Left lung (tissue), 10 donors: Measurements from ENCODE around the gene CACTIN. TPM values are rescaled to one million over a fixed set of nuclear protein-coding genes. Genes with fewer than 3 reads are reported as not detected.
A peak's percentile ranks its signal among the peaks of the same experiment; 100 is the strongest.

Experiments used
- ATAC-seq: fragments of 200-7000 bp; cut with Tn5 transposase; one replicate; pipeline ENCODE4 v1.9.1; 2020; ENCODE audit warnings: moderate library complexity
- DNase-seq, 4 donors: peaks; one replicate each; pipeline ENCODE4 v3.0.0-alpha.2; 2013 to 2020
- H3K27ac ChIP-seq, 2 donors: fragments of 200-600 bp; sonication (generic) in 1 of 2; one replicate each; pipeline versions ENCODE4 v1.5.0 to v1.8.0; 2020 to 2021
- H3K27me3 ChIP-seq, 2 donors: fragments of 200-600 bp; sonication (generic) in 1 of 2; one replicate each; pipeline versions ENCODE4 v1.5.0 to v1.8.0; 2020 to 2021
- H3K36me3 ChIP-seq, 2 donors: fragments of 200-600 bp; sonication (generic) in 1 of 2; one replicate each; pipeline versions ENCODE4 v1.5.0 to v1.8.0; 2020 to 2021
- H3K4me1 ChIP-seq, 2 donors: fragments of 200-600 bp; one replicate each; pipeline ENCODE4 v1.8.0; 2021
- H3K4me3 ChIP-seq, 2 donors: fragments of 200-600 bp; sonication (generic) in 1 of 2; one replicate each; pipeline versions ENCODE4 v1.5.0 to v1.8.0; 2020 to 2021; ENCODE audit warnings: mild to moderate bottlenecking in 1 of 2
- H3K9me3 ChIP-seq, 2 donors: fragments of 200-600 bp; sonication (generic) in 1 of 2; one replicate each; pipeline versions ENCODE4 v1.5.0 to v1.8.0; 2020 to 2021
- intact Hi-C, 2 donors: fragments of 100-400 bp; cut with DNase I; formaldehyde crosslinking; loops; one replicate each; pipeline versions ENCODE4 v1.11.2 to v1.14.2; 2022
- polyA plus RNA-seq, 6 donors: library from polyadenylated mRNA; unstranded; fragments of 120-200 nt; gene quantifications; one replicate each; pipeline ENCODE4 v1.2.1, GENCODE V29; 2013; ENCODE audit not compliant: insufficient read length in 6 of 6
- total RNA-seq, 2 donors: library from RNA; stranded (reverse); fragmentation: NEBNext Ultra II Directional; extraction: Animal tissue kit (Norgen Biotek cat#: 25700); gene quantifications; one replicate each; pipeline ENCODE4 v1.2.1, GENCODE V29; 2021
- TF ChIP-seq, protein P1 (sequence below), 2 donors: fragments of 200-600 bp; sonication (generic) in 1 of 2; IDR thresholded peaks; one replicate each; pipeline versions ENCODE4 v1.5.0 to v1.8.0; 2021; ENCODE audit warnings: antibody characterized with exemption in 2 of 2
- donor health status: DM: no; HTN: yes; CAD: no.
- donor health status: DM: no; HTN: no; CAD: no.

The CACTIN gene
- total and polyA plus RNA-seq, 8 donors: 19.8 to 33.2 (median 26.5) TPM

DNA sequence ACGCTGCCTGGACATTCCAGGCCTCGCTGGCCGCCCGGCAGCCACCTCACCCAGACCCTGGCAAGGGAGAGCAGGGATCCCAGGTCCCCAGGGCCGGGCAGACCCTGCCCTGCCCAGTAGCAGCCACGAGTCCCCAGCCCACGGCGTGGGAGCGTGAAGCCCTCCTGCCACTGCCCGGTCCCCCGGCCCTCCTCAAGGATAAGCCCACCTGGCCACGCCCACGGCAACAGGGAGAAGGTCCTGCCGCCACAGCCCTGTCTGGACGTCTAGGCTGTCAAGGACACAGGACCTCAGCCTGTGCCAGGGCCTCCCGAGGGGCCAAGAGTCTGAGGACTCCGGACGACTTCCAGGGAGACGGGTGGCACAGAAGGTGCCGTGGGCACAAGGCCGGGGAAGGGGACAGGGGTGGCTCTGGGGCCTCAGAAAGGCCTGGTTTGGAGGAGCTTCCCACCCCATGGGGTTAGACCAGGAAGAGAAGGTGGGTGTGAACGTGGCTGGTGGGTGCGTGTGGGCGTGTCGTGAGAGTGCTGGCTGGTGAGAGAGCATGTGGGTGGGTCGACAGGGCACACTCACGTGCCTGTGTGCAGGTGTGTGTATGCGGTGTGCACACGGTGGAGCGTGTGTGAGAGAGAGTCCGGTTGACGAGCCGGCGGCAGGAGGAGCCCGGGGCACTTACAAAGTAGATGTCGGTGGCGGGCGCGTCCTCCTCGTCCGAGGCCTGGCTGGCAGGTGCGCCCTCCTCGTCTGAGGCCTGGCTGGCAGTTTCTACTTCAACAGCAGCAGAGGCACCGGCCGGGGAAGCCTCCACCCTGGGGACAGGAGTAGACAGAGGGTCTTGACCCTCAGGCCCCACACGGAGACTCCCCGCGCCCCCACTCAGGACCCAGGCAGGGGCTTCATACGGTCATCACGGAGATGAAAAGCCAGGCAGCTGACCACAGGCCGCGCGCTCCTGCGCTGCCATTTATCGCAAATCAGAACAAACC, 11.9 kb upstream of the CACTIN start:
- DNase-seq (peak in 1 of 4 donors; percentile 68), ATAC-seq (no peak)
- Histone ChIP-seq H3K36me3 (peaks cover 0 to 84% of the 10 kb centered on the region in 2 donors), H3K4me3 (no peak overlapping the region), H3K27me3 (no peaks in the 10 kb centered on the region), H3K9me3 (no peaks in the 10 kb centered on the region), H3K4me1 (no peaks in the 10 kb centered on the region), H3K27ac (no peak overlapping the region)
- TF ChIP-seq, protein P1, sequence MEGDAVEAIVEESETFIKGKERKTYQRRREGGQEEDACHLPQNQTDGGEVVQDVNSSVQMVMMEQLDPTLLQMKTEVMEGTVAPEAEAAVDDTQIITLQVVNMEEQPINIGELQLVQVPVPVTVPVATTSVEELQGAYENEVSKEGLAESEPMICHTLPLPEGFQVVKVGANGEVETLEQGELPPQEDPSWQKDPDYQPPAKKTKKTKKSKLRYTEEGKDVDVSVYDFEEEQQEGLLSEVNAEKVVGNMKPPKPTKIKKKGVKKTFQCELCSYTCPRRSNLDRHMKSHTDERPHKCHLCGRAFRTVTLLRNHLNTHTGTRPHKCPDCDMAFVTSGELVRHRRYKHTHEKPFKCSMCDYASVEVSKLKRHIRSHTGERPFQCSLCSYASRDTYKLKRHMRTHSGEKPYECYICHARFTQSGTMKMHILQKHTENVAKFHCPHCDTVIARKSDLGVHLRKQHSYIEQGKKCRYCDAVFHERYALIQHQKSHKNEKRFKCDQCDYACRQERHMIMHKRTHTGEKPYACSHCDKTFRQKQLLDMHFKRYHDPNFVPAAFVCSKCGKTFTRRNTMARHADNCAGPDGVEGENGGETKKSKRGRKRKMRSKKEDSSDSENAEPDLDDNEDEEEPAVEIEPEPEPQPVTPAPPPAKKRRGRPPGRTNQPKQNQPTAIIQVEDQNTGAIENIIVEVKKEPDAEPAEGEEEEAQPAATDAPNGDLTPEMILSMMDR (IDR thresholded peaks at IDR 0.05): no peak
- intact Hi-C loops: no loop called here

DNA sequence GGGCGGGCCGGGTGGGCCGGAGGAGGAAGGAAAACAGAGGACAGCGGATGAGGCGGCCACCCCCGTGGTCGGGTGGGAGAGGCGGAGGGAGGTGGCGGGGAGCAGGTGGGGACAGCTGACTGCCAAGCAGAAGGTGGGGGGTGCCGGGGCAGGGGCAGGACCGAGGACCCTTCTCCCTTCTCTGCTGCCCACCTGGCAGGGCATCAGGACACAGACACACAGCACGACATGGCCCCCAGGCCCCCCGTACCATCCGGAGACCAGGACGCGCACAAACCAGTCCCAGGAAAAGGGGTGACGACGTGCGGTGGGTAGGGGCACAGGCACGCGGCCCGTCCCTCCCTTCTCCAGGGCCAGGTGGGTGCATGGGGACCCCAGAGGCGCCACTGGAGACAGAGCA, 11.0 kb upstream of the CACTIN start:
- Histone ChIP-seq H3K27me3 (no peaks in the 10 kb centered on the region), H3K27ac (no peak overlapping the region), H3K4me1 (no peaks in the 10 kb centered on the region), H3K4me3 (no peak overlapping the region), H3K36me3 (peaks cover 0 to 84% of the 10 kb centered on the region in 2 donors), H3K9me3 (no peaks in the 10 kb centered on the region)
- TF ChIP-seq, protein P1 (IDR thresholded peaks at IDR 0.05): no peak
- intact Hi-C loops: no loop called here
- peak in 1 of 4 donors; percentile 66 for DNase-seq
- no peak for ATAC-seq

DNA sequence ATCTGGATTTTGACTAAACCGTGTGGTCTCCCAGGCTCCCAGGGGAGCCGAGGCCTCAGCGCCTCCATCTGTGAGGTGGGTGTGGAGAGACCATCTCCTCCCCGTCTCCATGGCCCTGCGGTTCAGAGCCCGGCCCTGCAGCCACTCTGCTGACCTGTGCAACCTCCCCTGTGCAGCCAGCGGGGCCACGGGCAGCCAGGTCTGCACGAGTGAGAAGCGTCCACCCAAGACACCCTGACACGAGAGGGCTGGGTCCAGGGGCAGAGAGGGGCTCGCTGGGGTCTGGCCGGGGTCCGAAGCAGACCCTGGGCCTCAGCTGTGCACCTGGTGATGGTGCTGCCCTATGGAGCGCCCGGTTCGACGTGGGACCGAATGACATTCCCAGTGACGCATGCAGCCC, 10.4 kb upstream of the CACTIN start:
- H3K9me3 ChIP-seq: no peaks in the 10 kb centered on the region
- no peak overlapping the region for H3K27ac ChIP-seq
- peaks cover 0 to 84% of the 10 kb centered on the region in 2 donors for H3K36me3 ChIP-seq
- ATAC-seq (no peak), DNase-seq (no peak)
- no peaks in the 10 kb centered on the region for H3K4me1 ChIP-seq
- TF ChIP-seq, protein P1 (IDR thresholded peaks at IDR 0.05): no peak
- H3K27me3 ChIP-seq: no peaks in the 10 kb centered on the region
- intact Hi-C loops: no loop called here
- H3K4me3 ChIP-seq: no peak overlapping the region

DNA sequence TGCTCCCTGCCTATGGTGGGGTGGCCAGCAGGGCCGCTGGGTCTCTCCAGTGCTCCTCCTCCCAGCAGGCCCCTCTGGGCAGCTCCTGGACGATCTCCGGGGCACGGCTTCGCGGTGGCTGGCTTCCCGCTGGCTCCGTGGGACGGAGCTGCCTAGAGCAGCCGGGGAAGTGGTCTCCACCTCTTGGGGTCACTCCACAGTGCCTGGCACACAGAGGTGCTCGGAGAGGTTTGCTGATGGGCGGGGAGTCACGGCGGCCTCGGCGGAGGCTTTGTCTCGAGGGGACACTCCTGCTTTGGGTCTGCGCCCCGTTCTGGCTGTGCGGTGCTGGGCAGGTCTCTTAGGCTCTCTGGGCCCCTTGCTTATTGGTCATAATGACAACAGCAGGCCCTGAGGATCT, 9.9 kb upstream of the CACTIN start:
- Histone ChIP-seq H3K27ac (no peak overlapping the region), H3K4me3 (no peak overlapping the region), H3K27me3 (no peaks in the 10 kb centered on the region), H3K9me3 (no peaks in the 10 kb centered on the region), H3K4me1 (no peaks in the 10 kb centered on the region), H3K36me3 (peaks cover 0 to 84% of the 10 kb centered on the region in 2 donors)
- intact Hi-C loops: no loop called here
- DNase-seq (no peak), ATAC-seq (no peak)
- TF ChIP-seq, protein P1 (IDR thresholded peaks at IDR 0.05): no peak

DNA sequence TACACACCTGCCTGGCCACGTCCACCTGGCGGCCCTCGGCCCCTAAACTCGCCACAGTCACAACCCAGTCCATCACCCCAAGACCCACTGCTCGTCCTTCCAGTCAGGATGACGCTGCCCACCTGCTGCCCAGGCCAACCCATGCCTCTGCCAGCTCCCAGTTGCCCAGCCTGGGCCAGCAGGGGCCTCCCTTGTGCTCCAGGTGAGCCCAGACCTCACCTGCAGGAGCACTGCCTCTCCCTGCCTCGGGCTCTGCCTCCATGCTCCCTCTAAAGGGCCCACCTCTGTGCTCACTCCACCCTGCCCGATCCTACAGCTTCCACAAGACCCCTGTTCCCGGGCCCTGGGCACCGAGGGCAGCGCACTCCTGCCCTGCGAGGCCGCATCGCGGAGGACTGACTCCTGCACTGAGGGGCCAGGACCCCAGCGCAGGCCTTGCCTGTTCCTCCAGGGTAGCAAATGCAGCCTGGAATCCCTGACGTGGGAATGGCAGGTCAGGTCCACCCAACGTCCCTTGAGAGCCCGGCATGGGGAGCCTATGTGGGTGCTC, 8.0 kb upstream of the CACTIN start:
- H3K4me3 ChIP-seq: no peak overlapping the region
- DNase-seq (no peak), ATAC-seq (no peak)
- H3K4me1 ChIP-seq: no peaks in the 10 kb centered on the region
- no peaks in the 10 kb centered on the region for H3K27me3 ChIP-seq
- peaks cover 0 to 72% of the 10 kb centered on the region in 2 donors for H3K36me3 ChIP-seq
- no peaks in the 10 kb centered on the region for H3K9me3 ChIP-seq
- TF ChIP-seq, protein P1 (IDR thresholded peaks at IDR 0.05): no peak
- intact Hi-C loops: no loop called here
- no peak overlapping the region for H3K27ac ChIP-seq
